Measurements from ENCODE around the gene ACKR1. TPM values are rescaled to one million over a fixed set of nuclear protein-coding genes. Genes with fewer than 3 reads are reported as not detected.

ACKR1 gene
- total and polyA plus RNA-seq, 2 donors (not counting 3 experiments of a cell fraction or from before 2014, with no cell fraction given), result 0.15 to 1.3 TPM

- no peak overlapping the region for H3K9ac ChIP-seq (replicated peaks; ENCODE audit: extremely low read depth, insufficient read depth, low read length)
- no peaks in the 10 kb centered on the region for H3K4me1 ChIP-seq (ENCODE audit: control insufficient read depth, extremely low read depth, insufficient read depth, low read length)
- H4K20me1 ChIP-seq (replicated peaks; ENCODE audit: control insufficient read depth, extremely low read depth, insufficient read depth, low read length), result no peaks in the 10 kb centered on the region
- peaks cover 0 to 2% of the 10 kb centered on the region in 2 experiments for H3K27me3 ChIP-seq (ENCODE audit: control insufficient read depth in 2 of 2, insufficient read depth in 2 of 2, low read length in 2 of 2)
- no peak overlapping the region for H3K4me2 ChIP-seq (ENCODE audit: insufficient read depth, low read length)
- no peak for TF ChIP-seq CTCF (IDR thresholded peaks at IDR 0.05; ENCODE audit: extremely low read depth in 1 of 2, insufficient read depth in 1 of 2, low read depth in 1 of 2, low read length in 2 of 2)
- no peak for TF ChIP-seq MYC (IDR thresholded peaks at IDR 0.05; ENCODE audit: low read depth, low read length)
- TF ChIP-seq JUN (IDR thresholded peaks at IDR 0.05; ENCODE audit: borderline replicate concordance, insufficient read depth, insufficient read length, low read depth), result no peak
- TF ChIP-seq POLR2A (IDR thresholded peaks at IDR 0.05; ENCODE audit: low read depth, low read length), result no peak
- no peak for TF ChIP-seq GATA2 (IDR thresholded peaks at IDR 0.05; ENCODE audit: insufficient read depth, insufficient read length, low read depth, low read length)
- TF ChIP-seq POLR2AphosphoS5 (IDR thresholded peaks at IDR 0.05; ENCODE audit: insufficient read depth, low read depth, low read length), result no peak
- TF ChIP-seq MAX (IDR thresholded peaks at IDR 0.05; ENCODE audit: insufficient read depth, insufficient read length), result no peak
- no peak for TF ChIP-seq EZH2 (IDR thresholded peaks at IDR 0.05; ENCODE audit: borderline replicate concordance, low read depth, low read length, severe bottlenecking)
- no peak for TF ChIP-seq FOS (IDR thresholded peaks at IDR 0.05; ENCODE audit: borderline replicate concordance, insufficient read depth, low read length)
- no peak overlapping the region for H3K4me3 ChIP-seq (replicated peaks in 1 of 3; ENCODE audit: insufficient read depth in 1 of 3, low read depth in 1 of 3, low read length in 3 of 3)
- no peak for DNase-seq (ENCODE audit: low read depth, low spot score)
- no peaks in the 10 kb centered on the region for H3K9me3 ChIP-seq (replicated peaks; ENCODE audit: control insufficient read depth, insufficient read depth, low read length)
- BruUV-seq (replicated peaks), result no TSS peak
- H3K36me3 ChIP-seq (ENCODE audit: control insufficient read depth in 2 of 2, extremely low read depth in 1 of 2, insufficient read depth in 2 of 2, low read length in 2 of 2), result no peaks in the 10 kb centered on the region
- no peaks in the 10 kb centered on the region for H3K79me2 ChIP-seq (ENCODE audit: control insufficient read depth, insufficient read depth, low read length)
- H2AFZ ChIP-seq (ENCODE audit: low read depth, low read length), result no peak overlapping the region
- no peaks in the 10 kb centered on the region for H3K9me1 ChIP-seq (replicated peaks; ENCODE audit: control insufficient read depth, extremely low read depth, insufficient read depth, low read length)
- no peak for FAIRE-seq
- H3K27ac ChIP-seq (ENCODE audit: insufficient read depth, low read depth, low read length), result no peak overlapping the region
- dilution Hi-C loops (cut with MboI; ENCODE audit: extremely low pct_ligation_motif_present, low sequenced_read_pairs), result no loop called here
- intact Hi-C loops (cut with micrococcal nuclease), result no loop called here
- ChIA-PET POLR2A (no interaction called here), CTCF (interaction anchor here (1.3 to 2.8 kb wide), 2 partner anchors 10 to 22 kb away, joined by 3 to 27 read pairs; no protein-coding TSS in a partner anchor)
These were observed 1.1 kb upstream of the ACKR1 start for GRCh38 chr1:159203610-159204009.

Measured in endothelial cell of umbilical vein (primary cell).